Ureter (tissue), 1 donor: ENCODE measurements around the gene WSCD2. TPM values are rescaled to one million over a fixed set of nuclear protein-coding genes. Genes with fewer than 3 reads are reported as not detected.

Experiments
- DNase-seq: peaks from one replicate; pipeline ENCODE4 v3.0.0-alpha.2; 2020; ENCODE audit warnings: low spot score
- total RNA-seq: library from RNA; stranded (reverse); gene quantifications from one replicate; pipeline ENCODE4 v1.2.4, GENCODE V29; 2023
- donor health status: DM: yes; HTN: yes; CAD: no.

Gene WSCD2
- total RNA-seq, 1 donor from 2014 or later = 43.7 TPM

DNA sequence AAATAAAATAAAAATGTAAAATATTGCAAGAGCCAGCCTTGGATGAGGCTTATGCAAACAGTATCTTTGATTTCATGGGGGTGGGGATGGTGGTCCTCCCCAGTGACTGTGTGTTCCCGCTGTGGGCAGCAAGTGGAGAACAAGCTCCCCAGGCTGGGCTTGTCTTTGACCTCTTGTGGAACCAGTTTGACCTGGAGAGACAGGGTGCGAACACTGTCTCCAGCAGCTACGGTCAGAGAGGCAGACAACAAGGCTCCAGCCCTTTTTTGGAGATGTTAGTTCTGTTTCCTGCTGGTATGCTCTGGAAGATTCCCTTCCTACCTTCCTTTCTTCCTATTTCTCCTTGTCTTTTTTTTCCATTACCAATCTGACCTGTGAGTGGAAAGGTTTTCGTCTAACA is 21.8 kb upstream of the WSCD2 start:
- no peak for DNase-seq

- no peak for DNase-seq
Measured at GRCh38 chr12:108109504-108109903, 19.6 kb upstream of the WSCD2 start.

- no peak for DNase-seq
Measured at GRCh38 chr12:108109954-108110353, 19.1 kb upstream of the WSCD2 start.

- no peak for DNase-seq
Measured at GRCh38 chr12:108110844-108111243, 18.2 kb upstream of the WSCD2 start.

- DNase-seq = peak; percentile 58
Measured at GRCh38 chr12:108112832-108113556, 16.1 kb upstream of the WSCD2 start.

DNA sequence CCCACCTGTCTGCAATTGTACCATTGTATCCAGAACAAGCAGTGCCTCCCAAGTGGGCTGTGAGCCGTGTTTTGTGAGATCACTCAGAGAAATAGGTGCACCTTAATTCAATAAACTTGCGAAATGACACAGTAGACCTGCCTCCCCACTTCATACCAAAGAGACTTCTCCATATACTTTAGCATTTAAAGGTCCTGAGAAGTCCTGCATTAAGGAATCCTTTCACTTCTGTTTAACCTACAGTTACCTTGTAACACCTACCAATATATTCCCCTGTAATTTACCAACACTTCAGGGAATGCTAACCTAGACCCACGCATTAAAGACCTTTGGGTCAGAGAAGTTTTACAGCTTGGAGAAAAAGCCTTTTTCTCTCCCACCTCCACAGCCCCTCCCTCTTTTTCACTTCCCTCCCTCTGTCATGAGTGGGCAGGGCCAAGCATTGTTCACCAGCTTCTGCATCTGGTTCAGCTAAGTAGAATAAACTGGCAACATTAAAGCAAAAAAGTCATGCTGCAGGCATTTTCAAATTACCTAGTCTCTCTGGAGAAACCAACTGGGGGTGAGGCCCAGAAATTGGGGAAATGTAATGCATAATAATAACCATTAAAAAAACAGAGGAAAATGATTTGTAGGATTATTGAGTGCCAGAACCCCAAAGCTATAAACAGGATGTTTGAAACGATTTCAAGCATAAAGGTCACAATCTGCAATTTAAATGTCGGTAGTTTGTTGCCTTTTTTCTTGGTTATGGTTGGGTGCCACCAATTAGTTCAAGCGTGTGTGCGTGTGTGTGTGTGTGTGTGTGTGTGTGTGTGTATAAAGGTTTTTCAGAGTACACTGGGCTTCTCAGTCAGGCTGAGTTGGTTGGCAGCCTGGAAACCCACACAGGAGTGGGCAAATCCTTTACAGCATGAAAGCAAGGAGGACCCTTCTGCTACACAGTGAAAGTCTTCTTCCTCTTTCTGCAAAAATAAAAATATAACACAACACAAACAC is 13.7 kb upstream of the WSCD2 start:
- DNase-seq = no peak

- no peak for DNase-seq
Measured at GRCh38 chr12:108116254-108116653, 12.8 kb upstream of the WSCD2 start.

DNA sequence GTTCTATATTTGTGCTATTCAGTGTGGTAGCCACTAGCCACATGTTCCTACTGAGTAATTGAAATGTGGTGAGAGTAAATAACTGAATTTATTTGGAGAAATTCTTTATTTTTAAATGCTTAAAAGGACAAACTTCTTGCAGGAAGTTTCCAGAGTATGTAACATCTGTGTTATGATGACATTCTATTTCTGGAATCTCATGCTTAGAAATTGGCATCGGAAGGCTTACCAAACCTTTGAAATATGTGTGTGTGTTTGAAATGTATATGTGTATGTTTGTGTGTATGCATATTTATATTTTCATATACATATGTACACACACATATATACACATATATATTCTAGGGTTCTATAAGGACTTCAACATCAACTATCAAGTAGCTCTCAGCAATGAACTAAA is 12.4 kb upstream of the WSCD2 start:
- DNase-seq = no peak

- peak; percentile 89 for DNase-seq
Measured at GRCh38 chr12:108117163-108117849, 11.8 kb upstream of the WSCD2 start.

GRCh38 chr12:108117902-108118301 is 11.2 kb upstream of the WSCD2 start:
- DNase-seq = no peak

DNA sequence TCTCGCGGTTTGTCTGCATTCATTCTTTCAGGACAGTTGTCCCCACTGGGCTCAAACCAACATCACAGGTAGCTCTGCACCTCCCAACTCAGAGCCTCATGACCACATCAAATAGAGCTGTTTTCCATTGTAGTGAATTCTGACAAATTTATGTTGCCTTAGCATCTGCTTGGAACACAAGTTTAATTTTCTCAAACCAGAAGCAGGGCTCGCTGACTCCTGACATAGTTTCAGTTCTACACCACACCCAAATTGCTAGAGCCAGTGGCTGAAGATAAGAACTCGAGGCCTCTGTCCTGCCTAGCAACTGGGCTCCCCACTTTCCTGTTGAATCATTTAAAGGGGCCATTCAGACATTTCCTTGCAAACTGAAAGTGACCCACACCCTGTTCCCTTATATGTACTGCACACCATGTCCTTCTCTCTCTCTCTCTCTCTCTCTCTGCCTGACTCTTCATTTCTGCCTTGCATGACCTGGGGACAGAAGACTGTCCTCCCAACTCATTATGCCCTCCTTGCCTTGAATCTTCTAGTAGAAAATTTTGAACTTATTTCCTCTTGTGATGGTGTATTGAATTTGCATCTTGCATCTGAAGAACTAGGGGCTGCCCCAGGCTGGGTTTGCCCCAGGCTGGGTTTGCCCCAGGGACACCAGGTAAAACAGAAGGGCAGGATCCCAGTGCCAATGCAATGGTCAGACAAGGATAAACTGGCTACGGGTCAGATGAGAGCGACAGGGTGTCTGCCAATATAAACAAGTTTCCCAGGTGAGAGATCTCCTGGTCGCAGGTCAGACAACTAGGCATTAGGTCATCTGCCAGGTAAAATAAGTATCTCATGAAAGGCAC is 9.7 kb upstream of the WSCD2 start:
- peak; percentile 71 for DNase-seq

DNA sequence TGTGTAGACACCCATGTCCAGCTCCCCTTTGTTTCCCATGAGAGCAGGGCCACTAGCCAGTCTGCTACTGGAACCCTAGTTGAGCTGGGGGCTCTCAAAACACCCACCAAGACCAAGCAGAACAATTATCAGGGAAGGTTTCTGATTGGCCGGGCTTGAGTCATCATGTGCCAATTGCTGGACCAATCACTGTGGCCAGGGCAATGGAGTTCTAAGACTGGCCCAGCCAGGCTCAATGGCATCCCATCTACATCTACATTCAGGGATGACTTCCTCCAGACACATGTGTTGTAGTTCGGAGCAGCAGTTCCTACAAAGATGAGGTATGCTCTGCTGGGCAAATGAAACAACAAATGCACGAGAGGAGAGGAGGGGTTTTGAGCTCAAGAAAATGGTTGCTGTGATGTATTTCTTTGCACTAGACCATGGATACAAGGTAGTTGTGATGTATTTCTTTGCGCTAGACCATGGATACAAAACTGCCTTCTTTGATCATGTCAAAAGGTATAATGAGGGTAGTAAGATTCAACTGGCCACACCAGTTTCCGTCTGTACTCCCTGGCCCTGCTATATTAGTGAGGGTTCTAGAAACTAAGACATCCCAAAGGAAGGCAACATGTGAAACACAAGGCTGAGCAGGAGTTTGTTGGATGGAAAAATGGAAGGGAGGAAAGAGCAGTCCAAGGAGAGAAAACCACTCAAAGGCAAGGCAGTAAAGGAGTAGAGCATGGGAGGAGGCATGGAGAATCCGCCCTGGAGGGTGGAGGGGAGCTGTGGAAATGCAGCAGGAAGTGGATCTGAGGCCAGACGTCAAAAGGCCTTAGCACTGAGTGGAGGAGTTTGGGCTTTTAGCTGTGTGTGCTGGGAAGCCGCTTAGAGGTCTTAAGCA is 8.9 kb upstream of the WSCD2 start:
- no peak for DNase-seq

DNA sequence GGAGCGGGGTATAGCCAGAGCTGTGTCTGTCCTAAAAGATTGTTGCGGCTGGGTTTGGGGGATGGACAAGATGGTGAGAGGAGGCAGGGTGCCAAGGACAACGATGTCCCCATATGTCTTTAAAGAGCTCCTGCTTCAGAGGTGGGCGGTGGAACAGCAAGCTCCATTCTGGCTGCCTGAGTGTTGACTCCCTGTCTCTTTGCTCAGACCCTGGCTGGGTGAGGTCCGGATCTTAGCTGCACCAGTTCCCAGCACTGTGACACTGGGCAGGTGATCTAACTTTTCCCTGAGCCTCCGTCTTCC is 8.3 kb upstream of the WSCD2 start:
- DNase-seq = no peak

DNA sequence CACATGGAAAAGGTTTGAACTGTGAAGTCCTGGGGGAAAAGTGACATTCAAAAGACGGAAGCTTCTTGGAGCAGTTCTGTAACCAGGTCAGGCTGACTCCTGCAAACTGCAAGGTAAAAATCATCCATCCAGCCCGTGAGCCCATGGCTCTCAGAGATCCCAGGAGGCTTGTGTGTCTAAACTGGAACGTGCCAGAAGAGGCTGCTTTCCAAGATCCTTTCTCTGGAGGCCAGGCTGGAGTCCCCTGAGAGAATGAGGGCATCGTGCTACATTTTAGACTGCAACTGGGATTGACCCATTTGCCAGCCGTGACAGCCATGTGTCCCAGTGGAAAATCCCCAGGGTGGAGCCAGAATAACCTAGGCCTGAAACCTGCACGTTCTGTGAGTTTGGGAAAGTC is 7.8 kb upstream of the WSCD2 start:
- DNase-seq = no peak

GRCh38 chr12:108121728-108122471 is 7.2 kb upstream of the WSCD2 start:
- no peak for DNase-seq

DNA sequence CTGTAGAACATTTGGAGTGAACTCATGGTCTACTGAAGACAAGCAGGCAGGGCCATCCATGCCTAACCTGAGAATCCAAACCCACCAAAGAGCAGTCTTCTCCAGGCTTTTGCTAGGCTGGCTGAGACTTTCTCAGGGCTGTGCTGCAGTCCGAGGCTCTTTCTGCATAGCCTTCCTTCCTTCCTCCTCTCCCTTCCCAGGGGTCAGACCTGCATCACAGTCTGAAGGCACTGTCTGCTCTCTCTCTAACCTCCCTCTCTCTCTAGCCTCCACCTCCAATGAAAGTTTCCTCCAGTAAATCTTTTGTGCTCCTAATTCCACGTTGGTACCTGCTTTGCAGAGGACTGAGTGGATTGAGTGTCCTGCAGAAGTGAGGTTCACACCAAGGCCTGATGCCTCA is 6.4 kb upstream of the WSCD2 start:
- DNase-seq = no peak

DNA sequence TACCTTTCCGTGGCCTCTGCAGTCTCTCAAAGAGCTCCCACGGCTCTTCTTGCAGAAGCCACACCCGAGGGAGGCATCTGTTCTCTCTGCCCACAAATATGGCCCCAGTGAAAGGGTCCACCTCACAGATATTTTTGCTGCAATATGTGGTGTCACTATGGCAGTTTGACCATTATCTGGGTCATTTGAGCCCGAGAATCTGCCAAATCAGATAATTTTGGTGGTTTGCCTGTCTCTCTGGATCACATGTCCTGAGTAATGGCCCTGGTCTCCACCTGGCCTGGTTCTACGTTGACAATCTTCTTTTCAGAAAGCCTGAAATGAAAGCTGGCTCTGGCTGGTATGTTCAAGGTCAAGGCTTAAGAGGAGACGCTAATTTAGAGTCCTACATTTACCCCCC is 5.7 kb upstream of the WSCD2 start:
- DNase-seq = no peak

DNA sequence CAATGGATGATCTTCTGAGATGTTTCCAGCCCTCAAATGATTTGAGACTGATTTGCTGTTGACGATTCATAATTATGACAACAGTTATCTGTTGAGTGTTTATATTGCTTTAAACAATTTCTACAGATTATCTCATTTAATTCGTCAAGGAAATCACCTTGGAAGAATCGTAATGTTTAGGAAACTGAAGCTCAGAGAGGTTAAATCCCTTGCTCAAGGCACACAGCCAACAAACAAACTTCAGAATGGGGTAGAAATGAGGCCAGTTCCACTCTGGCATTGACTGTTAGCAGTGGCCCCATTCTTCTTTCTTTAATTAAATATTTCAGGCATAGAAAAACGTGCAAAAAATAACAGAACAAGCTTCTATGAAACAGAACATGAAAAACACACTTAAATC is 4.0 kb upstream of the WSCD2 start:
- no peak for DNase-seq

DNA sequence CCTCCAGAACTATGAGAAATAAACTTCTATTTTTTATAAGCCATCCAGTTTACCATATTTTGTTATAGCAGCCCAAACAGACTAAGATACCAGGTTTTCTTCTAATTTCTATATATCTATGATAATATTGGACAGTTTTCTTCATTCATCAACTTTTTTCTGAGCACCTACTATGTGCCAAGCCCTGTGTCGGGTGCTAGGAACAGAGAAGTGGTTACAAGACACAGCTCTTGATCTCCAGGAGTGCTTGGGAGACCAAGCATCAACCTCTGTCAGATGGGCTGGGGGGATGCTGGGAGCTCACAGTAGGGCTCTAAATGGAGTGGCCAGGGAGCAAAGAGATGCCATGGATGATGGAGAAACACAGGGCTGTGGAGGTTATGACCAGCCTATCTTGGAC is 2.9 kb upstream of the WSCD2 start:
- no peak for DNase-seq

- no peak for DNase-seq
Measured at GRCh38 chr12:108126990-108127501, 2.0 kb upstream of the WSCD2 start.
